Suprapubic skin (tissue), 4 donors: ENCODE results near the gene FHIP1A. TPM values are rescaled to one million over a fixed set of nuclear protein-coding genes. Genes with fewer than 3 reads are reported as not detected.

Experiments used
- DNase-seq, 2 donors: peaks; one replicate each; pipeline ENCODE4 v3.0.0-alpha.2; 2019; ENCODE audit warnings: low spot score in 2 of 2
- H3K27ac ChIP-seq: fragments of 200-600 bp; sonication (generic); one replicate; pipeline ENCODE4 v1.5.1; 2019
- H3K27me3 ChIP-seq: fragments of 200-600 bp; sonication (generic); one replicate; pipeline ENCODE4 v1.5.1; 2019
- H3K36me3 ChIP-seq: fragments of 200-600 bp; sonication (generic); one replicate; pipeline ENCODE4 v1.5.1; 2019
- H3K4me1 ChIP-seq: fragments of 200-600 bp; sonication (generic); one replicate; pipeline ENCODE4 v1.5.1; 2019
- H3K4me3 ChIP-seq: fragments of 200-600 bp; sonication (generic); one replicate; pipeline ENCODE4 v1.5.1; 2019; ENCODE audit warnings: mild to moderate bottlenecking
- H3K9me3 ChIP-seq: fragments of 200-600 bp; sonication (generic); one replicate; pipeline ENCODE4 v1.5.1; 2019
- CTCF ChIP-seq, 2 donors: fragments of 200-600 bp in 1 of 2; fragments of 450-650 bp in 1 of 2; sonication (generic) in 1 of 2; IDR thresholded peaks; one replicate each; pipeline ENCODE4 v1.5.1; 2016 to 2019; ENCODE audit warnings: antibody characterized with exemption in 2 of 2, mild to moderate bottlenecking in 1 of 2, moderate library complexity in 1 of 2
- EP300 ChIP-seq: sonication (generic); formaldehyde crosslinking; IDR thresholded peaks from one replicate; pipeline ENCODE4 v1.6.1; 2017; ENCODE audit warnings: antibody characterized with exemption
- POLR2A ChIP-seq, 2 donors: fragments of 450-650 bp; IDR thresholded peaks; one replicate each; pipeline ENCODE4 v1.6.1; 2017; ENCODE audit warnings: antibody characterized with exemption in 2 of 2, mild to moderate bottlenecking in 2 of 2, moderate library complexity in 2 of 2
- POLR2AphosphoS5 ChIP-seq, 3 donors: sonication (generic); formaldehyde crosslinking; IDR thresholded peaks; one replicate each; pipeline ENCODE4 v1.6.1; 2017; ENCODE audit warnings: antibody characterized with exemption in 3 of 3
- WGBS: methylation state at CpG from one replicate; pipeline ENCODE4 v1.1.5; 2018; 5-methylcytosine and 5-hydroxymethylcytosine counted together
- total RNA-seq, 4 donors: library from RNA; depleted of rRNA; stranded (reverse); fragments of >200 nt; gene quantifications; one replicate each; pipeline ENCODE4 v1.1.0, GENCODE V29; 2016

FHIP1A gene
- total RNA-seq, 4 donors from 2014 or later = 90.3 to 105 (median 101) TPM

- TF ChIP-seq POLR2A (IDR thresholded peaks at IDR 0.05) (no peak), POLR2AphosphoS5 (IDR thresholded peaks at IDR 0.05) (no peak), EP300 (no peak), CTCF (IDR thresholded peaks at IDR 0.05) (no peak)
- no peaks in the 10 kb centered on the region for H3K9me3 ChIP-seq
- H3K27ac ChIP-seq = no peak overlapping the region
- peaks cover 4% of the 10 kb centered on the region for H3K4me1 ChIP-seq
- no peak overlapping the region for H3K4me3 ChIP-seq
- H3K36me3 ChIP-seq = no peaks in the 10 kb centered on the region
- no peaks in the 10 kb centered on the region for H3K27me3 ChIP-seq
- DNase-seq = no peak
Measured at GRCh38 chr4:151439320-151439719, 30.3 kb downstream of the FHIP1A start.

- peaks cover 4% of the 10 kb centered on the region for H3K4me1 ChIP-seq
- no peaks in the 10 kb centered on the region for H3K36me3 ChIP-seq
- H3K27ac ChIP-seq = no peak overlapping the region
- no peak for TF ChIP-seq CTCF (IDR thresholded peaks at IDR 0.05)
- TF ChIP-seq POLR2A (IDR thresholded peaks at IDR 0.05) = no peak
- TF ChIP-seq EP300 = no peak
- TF ChIP-seq POLR2AphosphoS5 (IDR thresholded peaks at IDR 0.05) = no peak
- H3K4me3 ChIP-seq = no peak overlapping the region
- no peaks in the 10 kb centered on the region for H3K9me3 ChIP-seq
- H3K27me3 ChIP-seq = no peaks in the 10 kb centered on the region
- DNase-seq = no peak
- 56% methylated on average over 2 of the region's 2 CpGs for WGBS
Measured at GRCh38 chr4:151442002-151442401, 33.0 kb downstream of the FHIP1A start.

- H3K27me3 ChIP-seq = no peaks in the 10 kb centered on the region
- 69% methylated on average over 5 of the region's 5 CpGs for WGBS
- H3K4me1 ChIP-seq = peaks cover 4% of the 10 kb centered on the region
- no peak overlapping the region for H3K27ac ChIP-seq
- TF ChIP-seq POLR2AphosphoS5 (IDR thresholded peaks at IDR 0.05) = no peak
- no peak overlapping the region for H3K4me3 ChIP-seq
- no peaks in the 10 kb centered on the region for H3K36me3 ChIP-seq
- H3K9me3 ChIP-seq = no peaks in the 10 kb centered on the region
- DNase-seq = no peak
Measured at GRCh38 chr4:151443247-151443646, 34.3 kb downstream of the FHIP1A start.

- H3K36me3 ChIP-seq = no peaks in the 10 kb centered on the region
- no peak overlapping the region for H3K27ac ChIP-seq
- no peak overlapping the region for H3K4me3 ChIP-seq
- WGBS = 86% methylated on average over 6 of the region's 6 CpGs
- peaks cover 4% of the 10 kb centered on the region for H3K4me1 ChIP-seq
- no peaks in the 10 kb centered on the region for H3K9me3 ChIP-seq
- DNase-seq = no peak
- H3K27me3 ChIP-seq = no peaks in the 10 kb centered on the region
- TF ChIP-seq POLR2A (IDR thresholded peaks at IDR 0.05) = no peak
- TF ChIP-seq EP300 = no peak
- no peak for TF ChIP-seq POLR2AphosphoS5 (IDR thresholded peaks at IDR 0.05)
- TF ChIP-seq CTCF (IDR thresholded peaks at IDR 0.05) = no peak
Measured at GRCh38 chr4:151443752-151444151, 34.8 kb downstream of the FHIP1A start.

GRCh38 chr4:151446208-151446607 is 37.2 kb downstream of the FHIP1A start:
- 68% methylated on average over 2 of the region's 2 CpGs for WGBS
- H3K4me3 ChIP-seq = no peak overlapping the region

More at GRCh38 chr4:151446208-151446607, 37.2 kb downstream of the FHIP1A start:
- TF ChIP-seq EP300 (no peak), POLR2AphosphoS5 (IDR thresholded peaks at IDR 0.05) (no peak), POLR2A (IDR thresholded peaks at IDR 0.05) (no peak), CTCF (IDR thresholded peaks at IDR 0.05) (no peak)
- Histone ChIP-seq H3K27ac (no peak overlapping the region), H3K9me3 (no peaks in the 10 kb centered on the region), H3K27me3 (no peaks in the 10 kb centered on the region), H3K36me3 (no peaks in the 10 kb centered on the region), H3K4me1 (peaks cover 4% of the 10 kb centered on the region)
- DNase-seq = no peak
